Liver (tissue), 9 donors: Measurements from ENCODE around the gene KLF3. TPM values are rescaled to one million over a fixed set of nuclear protein-coding genes. Genes with fewer than 3 reads are reported as not detected.

Experiments
- DNase-seq: peaks from one replicate; pipeline ENCODE4 v3.0.0-alpha.2; 2017; ENCODE audit warnings: low spot score
- H3K27ac ChIP-seq, 2 donors: one replicate each; pipeline ENCODE4 v1.7.0; 2013; ENCODE audit warnings: inconsistent platforms in 2 of 2, low read length in 2 of 2, control low read depth in 1 of 2, low read depth in 1 of 2, mild to moderate bottlenecking in 1 of 2
- H3K27me3 ChIP-seq, 4 donors: one replicate each; pipeline versions ENCODE4 v1.6.1 to v1.7.0; 2013; ENCODE audit warnings: low read length in 3 of 4, inconsistent platforms in 1 of 4, mild to moderate bottlenecking in 1 of 4, moderate library complexity in 1 of 4; ENCODE audit not compliant: control insufficient read depth in 4 of 4, insufficient read depth in 4 of 4
- H3K36me3 ChIP-seq, 4 donors: one replicate each; pipeline versions ENCODE4 v1.6.1 to v1.7.0; 2013; ENCODE audit warnings: low read length in 3 of 4, mild to moderate bottlenecking in 3 of 4, low read depth in 1 of 4, moderate library complexity in 1 of 4; ENCODE audit not compliant: control insufficient read depth in 4 of 4, insufficient read depth in 3 of 4
- H3K4me1 ChIP-seq, 4 donors: one replicate each; pipeline versions ENCODE4 v1.6.1 to v1.7.0; 2013; ENCODE audit warnings: low read length in 3 of 4, mild to moderate bottlenecking in 3 of 4, moderate library complexity in 1 of 4; ENCODE audit not compliant: control insufficient read depth in 4 of 4, insufficient read depth in 4 of 4
- H3K4me3 ChIP-seq, 3 donors: one replicate each; pipeline versions ENCODE4 v1.6.1 to v1.7.0; 2013; ENCODE audit warnings: low read length in 3 of 3, control low read depth in 1 of 3, low read depth in 1 of 3, mild to moderate bottlenecking in 1 of 3
- H3K9ac ChIP-seq, 2 donors: one replicate each; pipeline ENCODE4 v1.7.0; 2013; ENCODE audit warnings: low read length in 2 of 2, mild to moderate bottlenecking in 2 of 2, moderate library complexity in 2 of 2, control low read depth in 1 of 2, low read depth in 1 of 2
- H3K9me3 ChIP-seq, 4 donors: one replicate each; pipeline versions ENCODE4 v1.6.1 to v1.7.0; 2013; ENCODE audit warnings: low read length in 3 of 4; ENCODE audit not compliant: control insufficient read depth in 4 of 4
- EGR1 ChIP-seq, 2 donors: IDR thresholded peaks; 2 replicates each; pipeline ENCODE4 v1.6.1; 2016 to 2018; ENCODE audit warnings: antibody characterized with exemption in 2 of 2, low read depth in 2 of 2
- FOXA2 ChIP-seq: IDR thresholded peaks from 2 replicates; pipeline ENCODE4 v1.6.1; 2016; ENCODE audit warnings: antibody characterized with exemption
- GABPA ChIP-seq, 2 donors: IDR thresholded peaks in 1 of 2; conservative IDR thresholded peaks in 1 of 2; 2 replicates each; pipeline ENCODE4 v1.6.1; 2016; ENCODE audit warnings: antibody characterized with exemption in 2 of 2, mild to moderate bottlenecking in 1 of 2, moderate library complexity in 1 of 2
- HNF4A ChIP-seq, 2 donors: conservative IDR thresholded peaks; 2 replicates each; pipeline ENCODE4 v1.6.1; 2016; ENCODE audit warnings: antibody characterized with exemption in 2 of 2, mild to moderate bottlenecking in 2 of 2
- JUND ChIP-seq, 2 donors: IDR thresholded peaks; 2 replicates each; pipeline ENCODE4 v1.6.1; 2016; ENCODE audit warnings: antibody characterized with exemption in 2 of 2
- SP1 ChIP-seq: IDR thresholded peaks from 2 replicates; pipeline ENCODE4 v1.6.1; 2018; ENCODE audit warnings: antibody characterized with exemption, mild to moderate bottlenecking
- TAF1 ChIP-seq: conservative IDR thresholded peaks from 2 replicates; pipeline ENCODE4 v1.6.1; 2016; ENCODE audit warnings: antibody characterized with exemption, mild to moderate bottlenecking
- YY1 ChIP-seq: IDR thresholded peaks from 2 replicates; pipeline ENCODE4 v1.6.1; 2016; ENCODE audit warnings: antibody characterized with exemption, mild to moderate bottlenecking
- WGBS: extraction: QIAGEN DNeasy Blood & Tissue Kit; methylation state at CpG from one replicate; pipeline ENCODE4 v1.1.7; 2013; 5-methylcytosine and 5-hydroxymethylcytosine counted together
- polyA plus RNA-seq, 2 donors: library from polyadenylated mRNA; stranded (reverse) in 1 of 2; unstranded in 1 of 2; fragments of 200-250 nt in 1 of 2; fragments of >200 nt in 1 of 2; fragmentation: Nextera tagmentation in 1 of 2; extraction: Ambion mirVana in 1 of 2; gene quantifications; one replicate each; pipeline versions ENCODE4 v1.2.1 to v1.2.3, GENCODE V29; 2013 to 2015
- total RNA-seq, 2 donors: library from RNA; depleted of rRNA; stranded (reverse); fragments of >200 nt; gene quantifications; one replicate each; pipeline ENCODE4 v1.2.3, GENCODE V29; 2014
- TF ChIP-seq, protein P1 (sequence below): IDR thresholded peaks from 2 replicates; pipeline ENCODE4 v1.6.1; 2016; ENCODE audit warnings: antibody characterized with exemption
- TF ChIP-seq, protein P2 (sequence below): IDR thresholded peaks from 2 replicates; pipeline ENCODE4 v1.6.1; 2016; ENCODE audit warnings: antibody characterized with exemption
- TF ChIP-seq, protein P3 (sequence below): IDR thresholded peaks from 2 replicates; pipeline ENCODE4 v1.6.1; 2016; ENCODE audit warnings: antibody characterized with exemption, mild to moderate bottlenecking
- TF ChIP-seq, protein P4 (sequence below): fragments of 150-350 bp; IDR thresholded peaks from 2 replicates; pipeline ENCODE4 v1.5.1; 2017; ENCODE audit warnings: improper control_type of control experiment, low read depth, low read length; ENCODE audit not compliant: missing input control
- donor health status: healthy.
- donor health status: healthy.
- donor health status: healthy.
- donor health status: healthy.
- donor health status: healthy.

The KLF3 gene
- total and polyA plus RNA-seq, 4 donors = 11.1 to 77.5 (median 21.0) TPM

DNA sequence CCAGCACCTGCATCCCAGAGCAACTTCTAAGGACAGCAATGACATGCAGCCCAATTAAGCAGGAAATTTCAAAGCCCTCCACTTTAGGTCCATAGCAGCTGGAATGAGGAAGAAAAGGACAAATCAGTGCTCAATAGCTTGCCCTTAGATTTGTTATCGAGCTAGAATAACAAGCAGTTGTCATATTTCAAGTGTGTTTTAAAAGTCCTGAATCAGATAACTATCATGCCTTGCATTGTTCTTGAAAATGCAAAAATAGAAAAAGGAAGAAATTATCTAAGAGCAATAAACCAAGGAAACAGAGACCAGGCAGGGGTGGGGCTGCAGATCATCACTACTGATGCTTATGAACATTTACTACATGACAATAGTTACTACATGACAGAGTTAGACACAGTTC lies 43.9 kb upstream of the KLF3 start (continued):
- TF ChIP-seq GABPA (IDR thresholded peaks at IDR 0.05 in 1 of 2, conservative IDR thresholded peaks at IDR 0.05 in 1 of 2) = no peak
- TF ChIP-seq HNF4A (conservative IDR thresholded peaks at IDR 0.05) = no peak
- TF ChIP-seq, protein P1, sequence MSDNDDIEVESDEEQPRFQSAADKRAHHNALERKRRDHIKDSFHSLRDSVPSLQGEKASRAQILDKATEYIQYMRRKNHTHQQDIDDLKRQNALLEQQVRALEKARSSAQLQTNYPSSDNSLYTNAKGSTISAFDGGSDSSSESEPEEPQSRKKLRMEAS = no peak
- TF ChIP-seq, protein P2, sequence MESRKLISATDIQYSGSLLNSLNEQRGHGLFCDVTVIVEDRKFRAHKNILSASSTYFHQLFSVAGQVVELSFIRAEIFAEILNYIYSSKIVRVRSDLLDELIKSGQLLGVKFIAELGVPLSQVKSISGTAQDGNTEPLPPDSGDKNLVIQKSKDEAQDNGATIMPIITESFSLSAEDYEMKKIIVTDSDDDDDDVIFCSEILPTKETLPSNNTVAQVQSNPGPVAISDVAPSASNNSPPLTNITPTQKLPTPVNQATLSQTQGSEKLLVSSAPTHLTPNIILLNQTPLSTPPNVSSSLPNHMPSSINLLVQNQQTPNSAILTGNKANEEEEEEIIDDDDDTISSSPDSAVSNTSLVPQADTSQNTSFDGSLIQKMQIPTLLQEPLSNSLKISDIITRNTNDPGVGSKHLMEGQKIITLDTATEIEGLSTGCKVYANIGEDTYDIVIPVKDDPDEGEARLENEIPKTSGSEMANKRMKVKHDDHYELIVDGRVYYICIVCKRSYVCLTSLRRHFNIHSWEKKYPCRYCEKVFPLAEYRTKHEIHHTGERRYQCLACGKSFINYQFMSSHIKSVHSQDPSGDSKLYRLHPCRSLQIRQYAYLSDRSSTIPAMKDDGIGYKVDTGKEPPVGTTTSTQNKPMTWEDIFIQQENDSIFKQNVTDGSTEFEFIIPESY = no peak

DNA sequence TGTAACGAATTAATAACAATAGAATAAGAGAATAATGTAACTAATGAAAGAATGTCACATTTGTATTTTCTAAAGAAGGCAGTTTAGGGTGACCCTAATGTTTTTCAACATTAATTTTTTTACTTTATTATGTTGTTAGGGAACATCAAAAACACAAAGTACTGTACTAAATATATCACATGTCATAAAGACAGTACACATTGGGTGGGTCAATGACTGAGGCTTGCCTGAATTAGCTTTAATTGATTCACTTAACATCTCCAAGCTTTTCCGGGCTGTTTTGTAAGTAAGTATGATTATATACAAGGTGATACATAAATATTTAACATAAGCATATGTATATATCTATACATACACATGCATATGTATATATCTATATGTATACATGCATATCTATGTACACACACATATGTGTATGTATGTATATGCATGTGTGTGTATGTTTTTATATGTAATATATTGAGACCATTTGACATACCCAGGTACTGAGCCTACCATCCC lies 43.4 kb upstream of the KLF3 start:
- Histone ChIP-seq H3K9ac (no peak overlapping the region), H3K9me3 (no peaks in the 10 kb centered on the region), H3K36me3 (no peaks in the 10 kb centered on the region), H3K27me3 (no peaks in the 10 kb centered on the region), H3K4me1 (no peaks in the 10 kb centered on the region), H3K4me3 (no peak overlapping the region), H3K27ac (no peak overlapping the region)
- WGBS = 84% methylated on average over 2 of the region's 2 CpGs
- DNase-seq = no peak
- TF ChIP-seq, protein P1 = no peak
- no peak for TF ChIP-seq FOXA2
- no peak for TF ChIP-seq TAF1
- TF ChIP-seq SP1 = no peak
- TF ChIP-seq HNF4A (conservative IDR thresholded peaks at IDR 0.05) = no peak
- TF ChIP-seq, protein P3, sequence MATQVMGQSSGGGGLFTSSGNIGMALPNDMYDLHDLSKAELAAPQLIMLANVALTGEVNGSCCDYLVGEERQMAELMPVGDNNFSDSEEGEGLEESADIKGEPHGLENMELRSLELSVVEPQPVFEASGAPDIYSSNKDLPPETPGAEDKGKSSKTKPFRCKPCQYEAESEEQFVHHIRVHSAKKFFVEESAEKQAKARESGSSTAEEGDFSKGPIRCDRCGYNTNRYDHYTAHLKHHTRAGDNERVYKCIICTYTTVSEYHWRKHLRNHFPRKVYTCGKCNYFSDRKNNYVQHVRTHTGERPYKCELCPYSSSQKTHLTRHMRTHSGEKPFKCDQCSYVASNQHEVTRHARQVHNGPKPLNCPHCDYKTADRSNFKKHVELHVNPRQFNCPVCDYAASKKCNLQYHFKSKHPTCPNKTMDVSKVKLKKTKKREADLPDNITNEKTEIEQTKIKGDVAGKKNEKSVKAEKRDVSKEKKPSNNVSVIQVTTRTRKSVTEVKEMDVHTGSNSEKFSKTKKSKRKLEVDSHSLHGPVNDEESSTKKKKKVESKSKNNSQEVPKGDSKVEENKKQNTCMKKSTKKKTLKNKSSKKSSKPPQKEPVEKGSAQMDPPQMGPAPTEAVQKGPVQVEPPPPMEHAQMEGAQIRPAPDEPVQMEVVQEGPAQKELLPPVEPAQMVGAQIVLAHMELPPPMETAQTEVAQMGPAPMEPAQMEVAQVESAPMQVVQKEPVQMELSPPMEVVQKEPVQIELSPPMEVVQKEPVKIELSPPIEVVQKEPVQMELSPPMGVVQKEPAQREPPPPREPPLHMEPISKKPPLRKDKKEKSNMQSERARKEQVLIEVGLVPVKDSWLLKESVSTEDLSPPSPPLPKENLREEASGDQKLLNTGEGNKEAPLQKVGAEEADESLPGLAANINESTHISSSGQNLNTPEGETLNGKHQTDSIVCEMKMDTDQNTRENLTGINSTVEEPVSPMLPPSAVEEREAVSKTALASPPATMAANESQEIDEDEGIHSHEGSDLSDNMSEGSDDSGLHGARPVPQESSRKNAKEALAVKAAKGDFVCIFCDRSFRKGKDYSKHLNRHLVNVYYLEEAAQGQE = no peak
- TF ChIP-seq, protein P2 = no peak
- TF ChIP-seq EGR1 (IDR thresholded peaks at IDR 0.05; ENCODE audit: low read depth in 2 of 2) = no peak
- TF ChIP-seq, protein P4, sequence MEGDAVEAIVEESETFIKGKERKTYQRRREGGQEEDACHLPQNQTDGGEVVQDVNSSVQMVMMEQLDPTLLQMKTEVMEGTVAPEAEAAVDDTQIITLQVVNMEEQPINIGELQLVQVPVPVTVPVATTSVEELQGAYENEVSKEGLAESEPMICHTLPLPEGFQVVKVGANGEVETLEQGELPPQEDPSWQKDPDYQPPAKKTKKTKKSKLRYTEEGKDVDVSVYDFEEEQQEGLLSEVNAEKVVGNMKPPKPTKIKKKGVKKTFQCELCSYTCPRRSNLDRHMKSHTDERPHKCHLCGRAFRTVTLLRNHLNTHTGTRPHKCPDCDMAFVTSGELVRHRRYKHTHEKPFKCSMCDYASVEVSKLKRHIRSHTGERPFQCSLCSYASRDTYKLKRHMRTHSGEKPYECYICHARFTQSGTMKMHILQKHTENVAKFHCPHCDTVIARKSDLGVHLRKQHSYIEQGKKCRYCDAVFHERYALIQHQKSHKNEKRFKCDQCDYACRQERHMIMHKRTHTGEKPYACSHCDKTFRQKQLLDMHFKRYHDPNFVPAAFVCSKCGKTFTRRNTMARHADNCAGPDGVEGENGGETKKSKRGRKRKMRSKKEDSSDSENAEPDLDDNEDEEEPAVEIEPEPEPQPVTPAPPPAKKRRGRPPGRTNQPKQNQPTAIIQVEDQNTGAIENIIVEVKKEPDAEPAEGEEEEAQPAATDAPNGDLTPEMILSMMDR = no peak
- TF ChIP-seq YY1 = no peak
- TF ChIP-seq JUND (IDR thresholded peaks at IDR 0.05) = no peak
